Measurements from ENCODE around the gene H1-8.
"Not testable (repeated sequence)": the region's sequence is repeated elsewhere in the genome, so short reads cannot be mapped to it uniquely, and the experiment has no call there.

Gene H1-8

GRCh38 chr3:129536804-129537203, 6.2 kb upstream of the H1-8 start:
- Histone ChIP-seq H3K4me3 (ENCODE audit: low read length) (no peak overlapping the region), H3K79me2 (ENCODE audit: control insufficient read depth, insufficient read depth, low read length) (no peaks in the 10 kb centered on the region), H3K79me1 (ENCODE audit: low read length) (no peaks in the 10 kb centered on the region), H3K9ac (ENCODE audit: low read length) (no peak overlapping the region), H2BK15ac (replicated peaks; ENCODE audit: low read depth) (no peak overlapping the region), H3K18ac (ENCODE audit: low read length) (no peak overlapping the region), H2BK120ac (ENCODE audit: low read depth, low read length) (no peak overlapping the region), H3K27ac (ENCODE audit: low read depth, low read length) (no peak overlapping the region), H3K4ac (ENCODE audit: low read depth, low read length) (no peak overlapping the region), H3K56ac (ENCODE audit: low read length) (no peak overlapping the region), H3K27me3 (ENCODE audit: insufficient read depth, low read length, poor library complexity) (no peaks in the 10 kb centered on the region), H3K36me3 (ENCODE audit: control insufficient read depth, insufficient read depth, low read length) (no peaks in the 10 kb centered on the region), H3K4me2 (ENCODE audit: low read length) (no peak overlapping the region), H4K5ac (ENCODE audit: low read length) (no peak overlapping the region), H2AK5ac (ENCODE audit: low read length) (no peak overlapping the region), H2BK5ac (ENCODE audit: low read length) (no peak overlapping the region), H3K23ac (ENCODE audit: low read length) (no peak overlapping the region), H3K4me1 (ENCODE audit: control insufficient read depth, low read depth, low read length) (peaks cover 10% of the 10 kb centered on the region), H4K8ac (ENCODE audit: low read depth, low read length) (no peak overlapping the region)
- DNase-seq: no peak
- no CpG with 5 or more reads among the region's 3 CpGs for WGBS (ENCODE audit: extremely low coverage, insufficient coverage, low lambda C conversion rate)

DNA sequence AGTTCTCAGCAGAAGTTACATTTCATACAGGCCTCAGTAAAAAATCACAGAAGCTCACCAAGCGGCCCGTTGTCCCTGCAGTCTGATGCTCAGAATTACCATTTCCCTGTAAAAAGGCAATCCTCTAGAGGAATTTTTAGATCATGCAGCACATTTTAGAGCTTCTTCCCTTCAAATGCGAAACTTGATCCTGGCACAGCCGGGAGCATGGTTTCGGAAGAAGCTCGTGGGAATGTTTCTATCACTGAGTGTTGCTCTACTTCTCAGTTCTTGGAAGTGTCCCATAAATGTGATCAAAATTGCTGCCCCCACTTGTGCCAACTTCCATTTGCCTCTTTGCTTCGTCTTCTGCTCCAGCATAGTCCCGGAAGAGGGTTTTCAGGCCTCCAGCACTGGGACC, 3.8 kb upstream of the H1-8 start:
- WGBS (ENCODE audit: extremely low coverage, insufficient coverage, low lambda C conversion rate): no CpG with 5 or more reads among the region's 8 CpGs
- Histone ChIP-seq H3K79me1 (ENCODE audit: low read length) (no peaks in the 10 kb centered on the region), H3K79me2 (ENCODE audit: control insufficient read depth, insufficient read depth, low read length) (no peaks in the 10 kb centered on the region), H3K27ac (ENCODE audit: low read depth, low read length) (no peak overlapping the region), H3K36me3 (ENCODE audit: control insufficient read depth, insufficient read depth, low read length) (no peaks in the 10 kb centered on the region), H2BK5ac (ENCODE audit: low read length) (no peak overlapping the region), H4K5ac (ENCODE audit: low read length) (no peak overlapping the region), H2BK120ac (ENCODE audit: low read depth, low read length) (no peak overlapping the region), H3K56ac (ENCODE audit: low read length) (no peak overlapping the region), H3K4me3 (ENCODE audit: low read length) (no peak overlapping the region), H3K18ac (ENCODE audit: low read length) (no peak overlapping the region), H3K9ac (ENCODE audit: low read length) (no peak overlapping the region), H3K4me2 (ENCODE audit: low read length) (no peak overlapping the region), H2BK15ac (replicated peaks; ENCODE audit: low read depth) (no peak overlapping the region), H2AK5ac (ENCODE audit: low read length) (no peak overlapping the region), H3K23ac (ENCODE audit: low read length) (no peak overlapping the region), H3K4ac (ENCODE audit: low read depth, low read length) (no peak overlapping the region), H4K8ac (ENCODE audit: low read depth, low read length) (no peak overlapping the region), H3K4me1 (ENCODE audit: control insufficient read depth, low read depth, low read length) (peaks cover 6% of the 10 kb centered on the region), H3K27me3 (ENCODE audit: insufficient read depth, low read length, poor library complexity) (no peaks in the 10 kb centered on the region)
- no peak for DNase-seq

DNA sequence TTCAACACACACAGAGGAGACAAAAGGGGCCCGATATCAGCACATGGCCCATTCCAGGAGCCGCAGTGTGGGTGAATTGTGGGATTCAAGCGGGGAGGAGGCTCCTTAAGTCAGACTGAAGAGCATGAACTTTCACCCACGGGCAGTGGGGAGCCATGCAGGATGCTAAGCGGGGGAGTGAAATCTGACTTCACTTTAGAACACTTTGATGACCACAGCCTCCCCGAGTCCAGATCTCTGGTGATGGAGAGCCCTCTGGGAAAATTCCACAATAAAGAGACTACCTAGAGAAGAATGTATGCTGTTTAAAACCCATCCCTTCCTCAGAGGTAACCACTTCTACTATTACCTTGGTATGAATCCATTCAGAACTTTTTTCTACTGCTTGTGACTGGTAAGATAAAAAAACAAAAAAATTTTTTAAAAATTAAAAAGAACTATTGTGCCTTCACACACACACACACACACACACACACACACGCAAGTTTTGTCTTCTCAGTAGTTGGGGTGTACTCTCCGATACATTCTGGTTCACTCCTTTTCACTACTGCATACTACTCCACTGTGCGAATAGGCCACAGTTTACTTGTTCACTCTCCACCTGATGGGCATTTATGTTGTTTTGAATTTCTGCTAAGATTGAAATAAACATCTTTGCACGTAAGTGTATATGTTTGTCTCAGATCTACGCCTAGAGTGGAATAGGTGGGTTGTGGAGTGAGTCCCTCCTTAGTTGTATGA, 2.0 kb upstream of the H1-8 start:
- no CpG with 5 or more reads among the region's 11 CpGs for whole genome bisulfite sequencing (ENCODE audit: extremely low coverage, insufficient coverage, low lambda C conversion rate)
- no peak for DNase-seq
- H3K4ac ChIP-seq (ENCODE audit: low read depth, low read length): no peak overlapping the region

GRCh38 chr3:129542747-129543146, 228 bp upstream of the H1-8 start:
- no peak overlapping the region for H2AK5ac ChIP-seq (ENCODE audit: low read length)
- H3K27me3 ChIP-seq (ENCODE audit: insufficient read depth, low read length, poor library complexity): no peaks in the 10 kb centered on the region
- no peak overlapping the region for H3K18ac ChIP-seq (ENCODE audit: low read length)
- no peak overlapping the region for H2BK120ac ChIP-seq (ENCODE audit: low read depth, low read length)
- H3K36me3 ChIP-seq (ENCODE audit: control insufficient read depth, insufficient read depth, low read length): no peaks in the 10 kb centered on the region
- no peak overlapping the region for H2BK5ac ChIP-seq (ENCODE audit: low read length)
- H3K4ac ChIP-seq (ENCODE audit: low read depth, low read length): no peak overlapping the region
- H3K4me2 ChIP-seq (ENCODE audit: low read length): no peak overlapping the region
- no peak overlapping the region for H3K4me3 ChIP-seq (ENCODE audit: low read length)
- WGBS (ENCODE audit: extremely low coverage, insufficient coverage, low lambda C conversion rate): no CpG with 5 or more reads among the region's 5 CpGs
- no peaks in the 10 kb centered on the region for H3K4me1 ChIP-seq (ENCODE audit: control insufficient read depth, low read depth, low read length)
- no peaks in the 10 kb centered on the region for H3K79me1 ChIP-seq (ENCODE audit: low read length)
- H3K79me2 ChIP-seq (ENCODE audit: control insufficient read depth, insufficient read depth, low read length): no peaks in the 10 kb centered on the region
- H2BK15ac ChIP-seq (replicated peaks; ENCODE audit: low read depth): no peak overlapping the region
- no peak overlapping the region for H3K9ac ChIP-seq (ENCODE audit: low read length)
- H3K56ac ChIP-seq (ENCODE audit: low read length): no peak overlapping the region
- H4K5ac ChIP-seq (ENCODE audit: low read length): no peak overlapping the region
- H4K8ac ChIP-seq (ENCODE audit: low read depth, low read length): no peak overlapping the region
- DNase-seq: no peak
- H3K27ac ChIP-seq (ENCODE audit: low read depth, low read length): no peak overlapping the region
- H3K23ac ChIP-seq (ENCODE audit: low read length): no peak overlapping the region

More for the DNA sequence above, 2.0 kb upstream of the H1-8 start:
- H2BK15ac ChIP-seq (replicated peaks; ENCODE audit: low read depth): no peak overlapping the region
- no peaks in the 10 kb centered on the region for H3K79me1 ChIP-seq (ENCODE audit: low read length)
- no peak overlapping the region for H3K27ac ChIP-seq (ENCODE audit: low read depth, low read length)
- no peak overlapping the region for H2BK5ac ChIP-seq (ENCODE audit: low read length)
- H2AK5ac ChIP-seq (ENCODE audit: low read length): no peak overlapping the region
- no peaks in the 10 kb centered on the region for H3K79me2 ChIP-seq (ENCODE audit: control insufficient read depth, insufficient read depth, low read length)
- H4K8ac ChIP-seq (ENCODE audit: low read depth, low read length): no peak overlapping the region
- H3K27me3 ChIP-seq (ENCODE audit: insufficient read depth, low read length, poor library complexity): no peaks in the 10 kb centered on the region
- no peak overlapping the region for H3K4me3 ChIP-seq (ENCODE audit: low read length)
- no peak overlapping the region for H2BK120ac ChIP-seq (ENCODE audit: low read depth, low read length)
- no peak overlapping the region for H3K9ac ChIP-seq (ENCODE audit: low read length)
- no peaks in the 10 kb centered on the region for H3K36me3 ChIP-seq (ENCODE audit: control insufficient read depth, insufficient read depth, low read length)
- H3K56ac ChIP-seq (ENCODE audit: low read length): no peak overlapping the region
- H3K23ac ChIP-seq (ENCODE audit: low read length): no peak overlapping the region
- no peaks in the 10 kb centered on the region for H3K4me1 ChIP-seq (ENCODE audit: control insufficient read depth, low read depth, low read length)
- no peak overlapping the region for H4K5ac ChIP-seq (ENCODE audit: low read length)
- H3K4me2 ChIP-seq (ENCODE audit: low read length): no peak overlapping the region
- H3K18ac ChIP-seq (ENCODE audit: low read length): no peak overlapping the region

DNA sequence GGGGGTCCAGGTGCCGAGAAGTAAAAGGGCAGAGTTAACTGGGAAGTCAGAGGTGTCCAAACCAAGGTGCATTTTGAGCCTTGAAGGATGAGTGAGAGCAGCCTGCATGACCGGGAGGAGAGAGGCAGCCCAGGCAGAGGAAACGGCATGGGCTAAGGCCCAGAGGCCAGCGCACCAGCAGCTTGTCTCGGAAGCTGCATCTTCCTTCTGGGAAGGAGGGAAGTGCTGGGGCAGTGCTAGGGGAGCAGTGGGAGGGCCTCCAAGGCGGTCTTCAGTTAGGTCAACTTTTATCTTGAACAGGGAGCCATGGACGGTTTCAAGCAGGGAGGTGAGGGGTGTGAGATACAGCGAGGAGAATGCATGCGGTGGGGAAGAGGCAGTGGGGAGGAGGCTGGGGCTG, 1.0 kb downstream of the H1-8 start:
- H3K27ac ChIP-seq (ENCODE audit: low read depth, low read length): no peak overlapping the region
- H3K4ac ChIP-seq (ENCODE audit: low read depth, low read length): no peak overlapping the region
- H4K5ac ChIP-seq (ENCODE audit: low read length): no peak overlapping the region
- H2BK120ac ChIP-seq (ENCODE audit: low read depth, low read length): no peak overlapping the region
- WGBS (ENCODE audit: extremely low coverage, insufficient coverage, low lambda C conversion rate): no CpG with 5 or more reads among the region's 9 CpGs
- no peaks in the 10 kb centered on the region for H3K79me2 ChIP-seq (ENCODE audit: control insufficient read depth, insufficient read depth, low read length)
- H2BK15ac ChIP-seq (replicated peaks; ENCODE audit: low read depth): no peak overlapping the region
- no peak overlapping the region for H3K4me3 ChIP-seq (ENCODE audit: low read length)
- no peak for DNase-seq
- H3K27me3 ChIP-seq (ENCODE audit: insufficient read depth, low read length, poor library complexity): no peaks in the 10 kb centered on the region
- H3K4me1 ChIP-seq (ENCODE audit: control insufficient read depth, low read depth, low read length): no peaks in the 10 kb centered on the region
- H2AK5ac ChIP-seq (ENCODE audit: low read length): no peak overlapping the region
- no peak overlapping the region for H3K23ac ChIP-seq (ENCODE audit: low read length)
- no peak overlapping the region for H3K56ac ChIP-seq (ENCODE audit: low read length)
- no peaks in the 10 kb centered on the region for H3K36me3 ChIP-seq (ENCODE audit: control insufficient read depth, insufficient read depth, low read length)
- H3K18ac ChIP-seq (ENCODE audit: low read length): no peak overlapping the region
- no peak overlapping the region for H4K8ac ChIP-seq (ENCODE audit: low read depth, low read length)
- H3K79me1 ChIP-seq (ENCODE audit: low read length): no peaks in the 10 kb centered on the region
- H2BK5ac ChIP-seq (ENCODE audit: low read length): no peak overlapping the region
- H3K4me2 ChIP-seq (ENCODE audit: low read length): no peak overlapping the region
- H3K9ac ChIP-seq (ENCODE audit: low read length): no peak overlapping the region

DNA sequence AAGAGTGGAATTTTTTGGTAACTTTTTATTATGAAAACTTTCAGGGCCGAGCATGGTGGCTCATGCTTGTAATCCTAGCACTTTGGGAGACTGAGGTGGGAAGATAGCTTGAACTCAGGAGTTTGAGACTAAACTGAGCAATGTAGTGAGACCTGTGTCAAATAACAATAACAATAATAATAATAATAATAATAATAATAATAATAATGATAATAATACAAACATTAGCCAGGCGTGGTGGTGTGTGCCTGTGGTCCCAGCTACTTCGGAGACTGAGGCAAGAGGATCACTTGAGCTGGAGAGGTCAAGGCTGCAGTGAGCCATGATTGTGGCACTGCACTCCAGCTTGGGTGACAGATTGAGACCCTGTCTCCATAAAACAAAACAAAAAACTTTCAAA, 3.0 kb downstream of the H1-8 start:
- not testable (repeated sequence) for H3K27ac ChIP-seq (ENCODE audit: low read depth, low read length); DNase-seq; H3K9ac ChIP-seq (ENCODE audit: low read length); H3K56ac ChIP-seq (ENCODE audit: low read length); H3K4me2 ChIP-seq (ENCODE audit: low read length); H3K4ac ChIP-seq (ENCODE audit: low read depth, low read length); H4K5ac ChIP-seq (ENCODE audit: low read length); H3K4me1 ChIP-seq (ENCODE audit: control insufficient read depth, low read depth, low read length); H2BK15ac ChIP-seq (replicated peaks; ENCODE audit: low read depth); H3K4me3 ChIP-seq (ENCODE audit: low read length); H2BK120ac ChIP-seq (ENCODE audit: low read depth, low read length); H3K79me1 ChIP-seq (ENCODE audit: low read length); H4K8ac ChIP-seq (ENCODE audit: low read depth, low read length); H3K23ac ChIP-seq (ENCODE audit: low read length); H3K36me3 ChIP-seq (ENCODE audit: control insufficient read depth, insufficient read depth, low read length); H2AK5ac ChIP-seq (ENCODE audit: low read length); H2BK5ac ChIP-seq (ENCODE audit: low read length); H3K79me2 ChIP-seq (ENCODE audit: control insufficient read depth, insufficient read depth, low read length); H3K27me3 ChIP-seq (ENCODE audit: insufficient read depth, low read length, poor library complexity); H3K18ac ChIP-seq (ENCODE audit: low read length)
- WGBS (ENCODE audit: extremely low coverage, insufficient coverage, low lambda C conversion rate): no CpG with 5 or more reads among the region's 3 CpGs
